Neural progenitor cell (in vitro differentiated cells): ENCODE measurements around the gene USP25.

Experiments
- CTCF ChIP-seq: fragments of 200-600 bp; sonication (generic); IDR thresholded peaks from 2 replicates; pipeline ENCODE4 v1.5.1; 2017; ENCODE audit warnings: antibody characterized with exemption, mild to moderate bottlenecking
- EZH2 ChIP-seq: fragments of 200-600 bp; sonication (generic); IDR thresholded peaks from 2 replicates; pipeline ENCODE4 v1.6.1; 2017; ENCODE audit warnings: antibody characterized with exemption, mild to moderate bottlenecking, moderate library complexity

GRCh38 chr21:15729674-15730483 lies at the start of gene USP25:
- TF ChIP-seq CTCF (no peak), EZH2 (no peak)
